ENCODE data around the gene DUS2. TPM values are rescaled to one million over a fixed set of nuclear protein-coding genes. Genes with fewer than 3 reads are reported as not detected.
"Not testable (repeated sequence)": the region's sequence is repeated elsewhere in the genome, so short reads cannot be mapped to it uniquely, and the experiment has no call there.

Gene DUS2
- total RNA-seq, 1 experiment from 2014 or later, result 27.3 TPM

DNA sequence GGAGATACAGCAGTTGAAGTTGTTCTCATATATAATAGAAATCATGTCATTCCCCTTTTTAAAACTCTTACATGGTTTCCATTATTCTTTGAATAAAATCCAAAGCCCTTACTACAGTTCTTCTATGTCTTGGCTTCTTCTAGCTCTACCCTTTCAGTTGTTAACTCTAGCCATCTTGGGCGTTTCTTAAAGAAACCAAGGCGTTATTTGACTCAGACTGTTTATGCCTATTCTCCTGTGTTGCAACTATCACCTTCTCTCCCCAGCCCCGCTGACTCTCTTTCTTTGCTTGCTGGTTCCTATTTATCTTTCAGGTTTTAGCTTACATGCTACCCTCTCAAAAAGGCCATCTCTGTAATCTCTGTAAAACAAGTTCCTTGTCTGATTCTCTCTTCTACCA, 94.8 kb downstream of the DUS2 start:
- no peaks in the 10 kb centered on the region for H3K4me1 ChIP-seq (ENCODE audit: control insufficient read depth in 1 of 2, insufficient read depth in 2 of 2, low read length in 2 of 2)
- no peaks in the 10 kb centered on the region for H3K36me3 ChIP-seq (ENCODE audit: control insufficient read depth in 1 of 2, insufficient read depth in 2 of 2, low read length in 2 of 2)
- no peak for DNase-seq (ENCODE audit: low read depth, low spot score)
- no peak overlapping the region for H2AFZ ChIP-seq (ENCODE audit: low read depth, low read length, poor library complexity, severe bottlenecking)
- H3K27me3 ChIP-seq (ENCODE audit: insufficient read depth, low read length), result no peaks in the 10 kb centered on the region
- H3K9me2 ChIP-seq (ENCODE audit: insufficient read depth), result no peaks in the 10 kb centered on the region
- RAD21 ChIA-PET (ENCODE audit: low non-redundant PET in 1 of 2, low total read pairs in 2 of 2, uncharacterized antibody in 2 of 2, unreplicated experiment in 2 of 2), result no interaction called here
- no peaks in the 10 kb centered on the region for H3K9me3 ChIP-seq (ENCODE audit: control insufficient read depth in 1 of 2, insufficient read depth in 1 of 2, low read depth in 1 of 2, low read length in 2 of 2)
- H3K79me2 ChIP-seq (ENCODE audit: insufficient read depth, low read length), result peaks cover 88% of the 10 kb centered on the region
- no peak overlapping the region for H3K4me2 ChIP-seq (ENCODE audit: low read length)
- H3K9ac ChIP-seq (ENCODE audit: low read length), result no peak overlapping the region
- POLR2A ChIA-PET, result no interaction called here
- H3K27ac ChIP-seq (ENCODE audit: low read depth, low read length), result no peak overlapping the region
- no peak overlapping the region for H3K4me3 ChIP-seq (replicated peaks in 1 of 2; ENCODE audit: low read depth in 1 of 2, low read length in 2 of 2)
- intact Hi-C loops (cut with micrococcal nuclease), result no loop called here
- TF ChIP-seq EGR1 (IDR thresholded peaks at IDR 0.05; ENCODE audit: low read depth) (no peak), SP1 (IDR thresholded peaks at IDR 0.05; ENCODE audit: low read depth) (no peak), EZH2 (IDR thresholded peaks at IDR 0.05) (no peak), TCF7L2 (IDR thresholded peaks at IDR 0.05; ENCODE audit: borderline replicate concordance, extremely low read depth, insufficient read depth, insufficient read length) (no peak), EZH2phosphoT487 (IDR thresholded peaks at IDR 0.05; ENCODE audit: borderline replicate concordance) (no peak), ELF1 (IDR thresholded peaks at IDR 0.05; ENCODE audit: borderline replicate concordance, low read depth) (no peak), CEBPB (IDR thresholded peaks at IDR 0.05; ENCODE audit: low read depth) (no peak), ZFX (IDR thresholded peaks at IDR 0.05) (no peak), RAD21 (IDR thresholded peaks at IDR 0.05; ENCODE audit: low read depth) (no peak), FOSL1 (IDR thresholded peaks at IDR 0.05; ENCODE audit: low read depth) (no peak), POLR2A (IDR thresholded peaks at IDR 0.05; ENCODE audit: borderline replicate concordance, extremely low read depth, insufficient read depth, insufficient read length) (no peak)
- TF ChIP-seq, protein P1, sequence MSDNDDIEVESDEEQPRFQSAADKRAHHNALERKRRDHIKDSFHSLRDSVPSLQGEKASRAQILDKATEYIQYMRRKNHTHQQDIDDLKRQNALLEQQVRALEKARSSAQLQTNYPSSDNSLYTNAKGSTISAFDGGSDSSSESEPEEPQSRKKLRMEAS (IDR thresholded peaks at IDR 0.05), result no peak
- TF ChIP-seq, protein P2, sequence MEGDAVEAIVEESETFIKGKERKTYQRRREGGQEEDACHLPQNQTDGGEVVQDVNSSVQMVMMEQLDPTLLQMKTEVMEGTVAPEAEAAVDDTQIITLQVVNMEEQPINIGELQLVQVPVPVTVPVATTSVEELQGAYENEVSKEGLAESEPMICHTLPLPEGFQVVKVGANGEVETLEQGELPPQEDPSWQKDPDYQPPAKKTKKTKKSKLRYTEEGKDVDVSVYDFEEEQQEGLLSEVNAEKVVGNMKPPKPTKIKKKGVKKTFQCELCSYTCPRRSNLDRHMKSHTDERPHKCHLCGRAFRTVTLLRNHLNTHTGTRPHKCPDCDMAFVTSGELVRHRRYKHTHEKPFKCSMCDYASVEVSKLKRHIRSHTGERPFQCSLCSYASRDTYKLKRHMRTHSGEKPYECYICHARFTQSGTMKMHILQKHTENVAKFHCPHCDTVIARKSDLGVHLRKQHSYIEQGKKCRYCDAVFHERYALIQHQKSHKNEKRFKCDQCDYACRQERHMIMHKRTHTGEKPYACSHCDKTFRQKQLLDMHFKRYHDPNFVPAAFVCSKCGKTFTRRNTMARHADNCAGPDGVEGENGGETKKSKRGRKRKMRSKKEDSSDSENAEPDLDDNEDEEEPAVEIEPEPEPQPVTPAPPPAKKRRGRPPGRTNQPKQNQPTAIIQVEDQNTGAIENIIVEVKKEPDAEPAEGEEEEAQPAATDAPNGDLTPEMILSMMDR (IDR thresholded peaks at IDR 0.05 in 2 of 3, conservative IDR thresholded peaks at IDR 0.05 in 1 of 3; ENCODE audit: borderline replicate concordance in 1 of 3, insufficient read depth in 1 of 3, low read depth in 2 of 3, low read length in 2 of 3), result no peak
- TF ChIP-seq, protein P3, sequence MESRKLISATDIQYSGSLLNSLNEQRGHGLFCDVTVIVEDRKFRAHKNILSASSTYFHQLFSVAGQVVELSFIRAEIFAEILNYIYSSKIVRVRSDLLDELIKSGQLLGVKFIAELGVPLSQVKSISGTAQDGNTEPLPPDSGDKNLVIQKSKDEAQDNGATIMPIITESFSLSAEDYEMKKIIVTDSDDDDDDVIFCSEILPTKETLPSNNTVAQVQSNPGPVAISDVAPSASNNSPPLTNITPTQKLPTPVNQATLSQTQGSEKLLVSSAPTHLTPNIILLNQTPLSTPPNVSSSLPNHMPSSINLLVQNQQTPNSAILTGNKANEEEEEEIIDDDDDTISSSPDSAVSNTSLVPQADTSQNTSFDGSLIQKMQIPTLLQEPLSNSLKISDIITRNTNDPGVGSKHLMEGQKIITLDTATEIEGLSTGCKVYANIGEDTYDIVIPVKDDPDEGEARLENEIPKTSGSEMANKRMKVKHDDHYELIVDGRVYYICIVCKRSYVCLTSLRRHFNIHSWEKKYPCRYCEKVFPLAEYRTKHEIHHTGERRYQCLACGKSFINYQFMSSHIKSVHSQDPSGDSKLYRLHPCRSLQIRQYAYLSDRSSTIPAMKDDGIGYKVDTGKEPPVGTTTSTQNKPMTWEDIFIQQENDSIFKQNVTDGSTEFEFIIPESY (IDR thresholded peaks at IDR 0.05; ENCODE audit: extremely low read depth, insufficient replicate concordance, low read length), result no peak
- TF ChIP-seq, protein P4, sequence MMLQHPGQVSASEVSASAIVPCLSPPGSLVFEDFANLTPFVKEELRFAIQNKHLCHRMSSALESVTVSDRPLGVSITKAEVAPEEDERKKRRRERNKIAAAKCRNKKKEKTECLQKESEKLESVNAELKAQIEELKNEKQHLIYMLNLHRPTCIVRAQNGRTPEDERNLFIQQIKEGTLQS (IDR thresholded peaks at IDR 0.05), result no peak
- H4K20me1 ChIP-seq (ENCODE audit: insufficient read depth), result no peaks in the 10 kb centered on the region
- CTCF ChIA-PET, result interaction anchor here (0.6 kb wide), 1 partner anchor 652 kb away, joined by 3 read pairs; no protein-coding TSS in a partner anchor
- no peak for ATAC-seq
- BruUV-seq (replicated peaks), result no TSS peak

DNA sequence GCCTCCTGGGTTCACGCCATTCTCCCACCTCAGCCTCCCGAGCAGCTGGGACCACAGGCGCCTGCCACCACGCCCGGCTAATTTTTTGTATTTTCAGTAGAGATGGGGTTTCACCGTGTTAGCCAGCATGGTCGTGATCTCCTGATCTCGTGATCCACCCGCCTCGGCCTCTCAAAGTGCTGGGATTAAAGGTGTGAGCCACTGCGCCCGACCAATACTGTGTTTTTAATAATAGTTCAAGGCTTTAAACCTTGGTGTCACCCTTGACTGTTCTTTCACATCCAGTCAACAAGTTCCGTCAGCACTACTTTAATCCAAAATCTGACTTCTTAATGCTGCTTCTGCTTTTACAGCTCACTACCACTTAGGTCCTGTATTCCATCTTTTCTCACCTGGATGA, 95.9 kb downstream of the DUS2 start:
- H4K20me1 ChIP-seq (ENCODE audit: insufficient read depth); POLR2A ChIA-PET; H3K27ac ChIP-seq (ENCODE audit: low read depth, low read length); H3K4me3 ChIP-seq (replicated peaks in 1 of 2; ENCODE audit: low read depth in 1 of 2, low read length in 2 of 2); H3K27me3 ChIP-seq (ENCODE audit: insufficient read depth, low read length); H2AFZ ChIP-seq (ENCODE audit: low read depth, low read length, poor library complexity, severe bottlenecking); DNase-seq (ENCODE audit: low read depth, low spot score); H3K4me2 ChIP-seq (ENCODE audit: low read length); H3K9me3 ChIP-seq (ENCODE audit: control insufficient read depth in 1 of 2, insufficient read depth in 1 of 2, low read depth in 1 of 2, low read length in 2 of 2); H3K9ac ChIP-seq (ENCODE audit: low read length); ATAC-seq; intact Hi-C loops (cut with micrococcal nuclease); H3K36me3 ChIP-seq (ENCODE audit: control insufficient read depth in 1 of 2, insufficient read depth in 2 of 2, low read length in 2 of 2); BruUV-seq (replicated peaks); CTCF ChIA-PET; H3K9me2 ChIP-seq (ENCODE audit: insufficient read depth); RAD21 ChIA-PET (ENCODE audit: low non-redundant PET in 1 of 2, low total read pairs in 2 of 2, uncharacterized antibody in 2 of 2, unreplicated experiment in 2 of 2); H3K4me1 ChIP-seq (ENCODE audit: control insufficient read depth in 1 of 2, insufficient read depth in 2 of 2, low read length in 2 of 2): not testable (repeated sequence)
- peaks cover 80% of the 10 kb centered on the region for H3K79me2 ChIP-seq (ENCODE audit: insufficient read depth, low read length)

All from HCT116 (cell line).